ENCODE results near the gene PTX4. TPM values are rescaled to one million over a fixed set of nuclear protein-coding genes. Genes with fewer than 3 reads are reported as not detected.

The PTX4 gene
- total and polyA plus RNA-seq, 4 donors: 0.08 to 0.61 TPM; not detected in 2

DNA sequence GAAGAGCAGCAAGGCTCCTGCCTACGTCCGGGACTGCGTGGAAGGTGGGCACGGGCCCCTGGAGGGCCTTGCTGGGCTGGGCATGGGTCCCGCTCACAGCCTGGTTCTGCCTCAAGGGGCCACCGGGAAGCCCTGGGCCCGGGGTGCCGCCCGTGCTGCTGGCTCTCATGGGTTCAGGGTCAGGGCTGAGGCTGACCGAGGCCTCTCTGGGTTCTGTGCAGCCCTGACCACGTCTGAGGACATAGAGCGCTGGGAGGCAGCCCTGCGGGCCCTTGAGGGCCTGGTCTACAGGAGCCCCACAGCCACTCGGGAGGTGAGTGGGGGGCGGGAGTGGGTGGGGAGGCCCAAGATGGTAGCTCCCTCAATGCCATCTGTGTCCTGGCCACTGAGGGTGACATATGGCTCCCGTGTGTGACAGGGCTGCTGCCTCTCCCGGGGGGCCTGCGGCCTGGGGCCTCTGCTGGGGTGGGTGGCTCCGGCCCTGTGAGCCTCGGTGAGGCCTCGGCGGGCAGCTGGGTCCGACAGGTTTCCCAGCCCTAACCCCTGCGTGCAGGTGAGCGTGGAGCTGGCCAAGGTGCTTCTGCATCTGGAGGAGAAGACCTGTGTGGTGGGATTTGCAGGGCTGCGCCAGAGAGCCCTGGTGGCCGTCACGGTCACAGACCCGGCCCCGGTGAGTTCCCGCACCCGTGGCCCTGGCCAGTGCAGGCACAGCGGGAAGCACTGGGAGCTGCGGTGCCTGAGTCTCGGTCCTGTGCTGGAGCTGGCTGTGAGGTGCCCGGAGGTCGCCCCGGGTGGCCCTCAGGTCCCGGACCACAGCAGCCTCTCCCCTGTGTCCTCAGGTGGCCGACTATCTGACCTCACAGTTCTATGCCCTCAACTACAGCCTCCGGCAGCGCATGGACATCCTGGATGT lies 13.6 kb upstream of the PTX4 start:
- DNase-seq (ENCODE audit: low spot score): no peak

GRCh38 chr16:1501630-1502029 lies 12.9 kb upstream of the PTX4 start:
- no peak overlapping the region for H3K9ac ChIP-seq (ENCODE audit: low read depth in 1 of 2, low read length in 2 of 2)
- H3K9me3 ChIP-seq (ENCODE audit: control insufficient read depth in 4 of 4, low read length in 3 of 4): no peaks in the 10 kb centered on the region
- TF ChIP-seq RXRA (IDR thresholded peaks at IDR 0.05): no peak
- no peak for TF ChIP-seq SP1 (IDR thresholded peaks at IDR 0.05)
- TF ChIP-seq YY1 (IDR thresholded peaks at IDR 0.05): no peak
- no peak for TF ChIP-seq HNF4G (IDR thresholded peaks at IDR 0.05)
- TF ChIP-seq NR2F2 (IDR thresholded peaks at IDR 0.05): no peak
- TF ChIP-seq CTCF (IDR thresholded peaks at IDR 0.05; ENCODE audit: low read depth, low read length, missing input control): no peak
- no peak for TF ChIP-seq TAF1 (conservative IDR thresholded peaks at IDR 0.05)
- TF ChIP-seq, protein P1, sequence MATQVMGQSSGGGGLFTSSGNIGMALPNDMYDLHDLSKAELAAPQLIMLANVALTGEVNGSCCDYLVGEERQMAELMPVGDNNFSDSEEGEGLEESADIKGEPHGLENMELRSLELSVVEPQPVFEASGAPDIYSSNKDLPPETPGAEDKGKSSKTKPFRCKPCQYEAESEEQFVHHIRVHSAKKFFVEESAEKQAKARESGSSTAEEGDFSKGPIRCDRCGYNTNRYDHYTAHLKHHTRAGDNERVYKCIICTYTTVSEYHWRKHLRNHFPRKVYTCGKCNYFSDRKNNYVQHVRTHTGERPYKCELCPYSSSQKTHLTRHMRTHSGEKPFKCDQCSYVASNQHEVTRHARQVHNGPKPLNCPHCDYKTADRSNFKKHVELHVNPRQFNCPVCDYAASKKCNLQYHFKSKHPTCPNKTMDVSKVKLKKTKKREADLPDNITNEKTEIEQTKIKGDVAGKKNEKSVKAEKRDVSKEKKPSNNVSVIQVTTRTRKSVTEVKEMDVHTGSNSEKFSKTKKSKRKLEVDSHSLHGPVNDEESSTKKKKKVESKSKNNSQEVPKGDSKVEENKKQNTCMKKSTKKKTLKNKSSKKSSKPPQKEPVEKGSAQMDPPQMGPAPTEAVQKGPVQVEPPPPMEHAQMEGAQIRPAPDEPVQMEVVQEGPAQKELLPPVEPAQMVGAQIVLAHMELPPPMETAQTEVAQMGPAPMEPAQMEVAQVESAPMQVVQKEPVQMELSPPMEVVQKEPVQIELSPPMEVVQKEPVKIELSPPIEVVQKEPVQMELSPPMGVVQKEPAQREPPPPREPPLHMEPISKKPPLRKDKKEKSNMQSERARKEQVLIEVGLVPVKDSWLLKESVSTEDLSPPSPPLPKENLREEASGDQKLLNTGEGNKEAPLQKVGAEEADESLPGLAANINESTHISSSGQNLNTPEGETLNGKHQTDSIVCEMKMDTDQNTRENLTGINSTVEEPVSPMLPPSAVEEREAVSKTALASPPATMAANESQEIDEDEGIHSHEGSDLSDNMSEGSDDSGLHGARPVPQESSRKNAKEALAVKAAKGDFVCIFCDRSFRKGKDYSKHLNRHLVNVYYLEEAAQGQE (IDR thresholded peaks at IDR 0.05): no peak
- H3K4me3 ChIP-seq (ENCODE audit: low read depth in 1 of 3, low read length in 3 of 3): no peak overlapping the region
- H3K27me3 ChIP-seq (ENCODE audit: control insufficient read depth in 4 of 4, insufficient read depth in 4 of 4, low read length in 3 of 4): no peaks in the 10 kb centered on the region
- H3K36me3 ChIP-seq (ENCODE audit: control insufficient read depth in 4 of 4, insufficient read depth in 3 of 4, low read depth in 1 of 4, low read length in 3 of 4): peaks cover 4 to 53% (median 29%) of the 10 kb centered on the region in 4 donors
- H3K27ac ChIP-seq (ENCODE audit: low read depth in 1 of 2, low read length in 2 of 2): no peak overlapping the region
- DNase-seq (ENCODE audit: low spot score): no peak
- WGBS: 96% methylated on average over 23 of the region's 23 CpGs
- no peaks in the 10 kb centered on the region for H3K4me1 ChIP-seq (ENCODE audit: control insufficient read depth in 4 of 4, insufficient read depth in 4 of 4, low read length in 3 of 4)

More for the DNA sequence above, 13.6 kb upstream of the PTX4 start:
- H3K9me3 ChIP-seq (ENCODE audit: control insufficient read depth in 4 of 4, low read length in 3 of 4): no peaks in the 10 kb centered on the region
- 97% methylated on average over 42 of the region's 42 CpGs for whole genome bisulfite sequencing
- H3K9ac ChIP-seq (ENCODE audit: low read depth in 1 of 2, low read length in 2 of 2): no peak overlapping the region
- TF ChIP-seq TAF1 (conservative IDR thresholded peaks at IDR 0.05) (no peak), RXRA (IDR thresholded peaks at IDR 0.05) (no peak), FOXA1 (IDR thresholded peaks at IDR 0.05) (no peak), FOXA2 (IDR thresholded peaks at IDR 0.05) (no peak), EGR1 (IDR thresholded peaks at IDR 0.05; ENCODE audit: low read depth in 2 of 2) (no peak), SP1 (IDR thresholded peaks at IDR 0.05) (no peak), NR2F2 (IDR thresholded peaks at IDR 0.05) (no peak), CTCF (IDR thresholded peaks at IDR 0.05; ENCODE audit: low read depth, low read length, missing input control) (no peak)
- H3K27ac ChIP-seq (ENCODE audit: low read depth in 1 of 2, low read length in 2 of 2): no peak overlapping the region
- no peaks in the 10 kb centered on the region for H3K27me3 ChIP-seq (ENCODE audit: control insufficient read depth in 4 of 4, insufficient read depth in 4 of 4, low read length in 3 of 4)
- no peak overlapping the region for H3K4me3 ChIP-seq (ENCODE audit: low read depth in 1 of 3, low read length in 3 of 3)
- no peaks in the 10 kb centered on the region for H3K4me1 ChIP-seq (ENCODE audit: control insufficient read depth in 4 of 4, insufficient read depth in 4 of 4, low read length in 3 of 4)
- H3K36me3 ChIP-seq (ENCODE audit: control insufficient read depth in 4 of 4, insufficient read depth in 3 of 4, low read depth in 1 of 4, low read length in 3 of 4): peaks cover 4 to 46% (median 27%) of the 10 kb centered on the region in 4 donors

All from liver (tissue), 9 donors.